Endodermal cell (in vitro differentiated cells): Measurements from ENCODE around the gene TPRA1. TPM values are rescaled to one million over a fixed set of nuclear protein-coding genes. Genes with fewer than 3 reads are reported as not detected.

Experiments used
- DNase-seq: peaks from one replicate; pipeline ENCODE4 v3.0.0-alpha.2; 2017
- H3K27ac ChIP-seq: 2 replicates; pipeline ENCODE4 v1.5.1; 2013; ENCODE audit warnings: mild to moderate bottlenecking, low read depth, low read length, moderate library complexity
- H3K27me3 ChIP-seq: 2 replicates; pipeline ENCODE4 v1.6.1; 2013; ENCODE audit warnings: mild to moderate bottlenecking, low read length, moderate library complexity; ENCODE audit not compliant: insufficient read depth, control insufficient read depth, poor library complexity, severe bottlenecking
- H3K36me3 ChIP-seq: 2 replicates; pipeline ENCODE4 v1.7.0; 2013; ENCODE audit warnings: mild to moderate bottlenecking, low read length, moderate library complexity; ENCODE audit not compliant: control insufficient read depth, insufficient read depth
- H3K4me1 ChIP-seq: one replicate; pipeline ENCODE4 v1.7.0; 2013; ENCODE audit warnings: low read length; ENCODE audit not compliant: control insufficient read depth, insufficient read depth
- H3K4me3 ChIP-seq: 2 replicates; pipeline ENCODE4 v1.5.1; 2013; ENCODE audit warnings: mild to moderate bottlenecking, low read length, moderate library complexity
- H3K9ac ChIP-seq: 2 replicates; pipeline ENCODE4 v1.6.1; 2013; ENCODE audit warnings: mild to moderate bottlenecking, low read length, moderate library complexity; ENCODE audit not compliant: poor library complexity, severe bottlenecking; ENCODE audit errors: extremely low read depth
- H3K9me3 ChIP-seq: 2 replicates; pipeline ENCODE4 v1.6.1; 2013; ENCODE audit warnings: mild to moderate bottlenecking, low read length, moderate library complexity; ENCODE audit not compliant: control insufficient read depth
- H3K27ac Mint-ChIP-seq: 2 replicates; pipeline ENCODE4 v1.8.0; 2020; ENCODE audit warnings: mixed read lengths
- H3K27me3 Mint-ChIP-seq: 2 replicates; pipeline ENCODE4 v1.8.0; 2021; ENCODE audit warnings: mild to moderate bottlenecking, mixed read lengths; ENCODE audit not compliant: insufficient read depth
- H3K36me3 Mint-ChIP-seq: 2 replicates; pipeline ENCODE4 v1.8.0; 2020; ENCODE audit warnings: low read depth, mixed read lengths
- H3K4me1 Mint-ChIP-seq: 2 replicates; pipeline ENCODE4 v1.8.0; 2020; ENCODE audit warnings: mixed read lengths
- H3K4me3 Mint-ChIP-seq: 2 replicates; pipeline ENCODE4 v1.8.0; 2020; ENCODE audit warnings: mild to moderate bottlenecking, moderate library complexity, mixed read lengths
- H3K9me3 Mint-ChIP-seq: 2 replicates; pipeline ENCODE4 v1.8.0; 2020; ENCODE audit warnings: mild to moderate bottlenecking, mixed read lengths
- WGBS, 2 experiments: methylation state at CpG; one replicate each; pipeline versions ENCODE4 v1.1.5 to v1.1.7; 2013; ENCODE audit warnings: missing lambda C conversion rate in 2 of 2, mixed read lengths in 1 of 2; ENCODE audit not compliant: insufficient coverage in 1 of 2, insufficient read length in 1 of 2; 5-methylcytosine and 5-hydroxymethylcytosine counted together
- total RNA-seq, 2 donors: library from RNA; stranded (reverse); fragmentation: NEBNext Ultra II Directional in 1 of 2; extraction: Animal tissue kit (Norgen Biotek cat#: 25700) in 1 of 2; gene quantifications; 2 replicates in 1 of 2; 3 replicates in 1 of 2; pipeline ENCODE4 v1.2.1, GENCODE V29; 2021
- TF ChIP-seq, protein P1 (sequence below): fragments of 200-600 bp; sonication (generic); conservative IDR thresholded peaks from 2 replicates; pipeline ENCODE4 v1.5.0; 2021; ENCODE audit warnings: antibody characterized with exemption, mild to moderate bottlenecking

The TPRA1 gene
- total RNA-seq, 2 donors from 2014 or later = 22.9 TPM

DNA sequence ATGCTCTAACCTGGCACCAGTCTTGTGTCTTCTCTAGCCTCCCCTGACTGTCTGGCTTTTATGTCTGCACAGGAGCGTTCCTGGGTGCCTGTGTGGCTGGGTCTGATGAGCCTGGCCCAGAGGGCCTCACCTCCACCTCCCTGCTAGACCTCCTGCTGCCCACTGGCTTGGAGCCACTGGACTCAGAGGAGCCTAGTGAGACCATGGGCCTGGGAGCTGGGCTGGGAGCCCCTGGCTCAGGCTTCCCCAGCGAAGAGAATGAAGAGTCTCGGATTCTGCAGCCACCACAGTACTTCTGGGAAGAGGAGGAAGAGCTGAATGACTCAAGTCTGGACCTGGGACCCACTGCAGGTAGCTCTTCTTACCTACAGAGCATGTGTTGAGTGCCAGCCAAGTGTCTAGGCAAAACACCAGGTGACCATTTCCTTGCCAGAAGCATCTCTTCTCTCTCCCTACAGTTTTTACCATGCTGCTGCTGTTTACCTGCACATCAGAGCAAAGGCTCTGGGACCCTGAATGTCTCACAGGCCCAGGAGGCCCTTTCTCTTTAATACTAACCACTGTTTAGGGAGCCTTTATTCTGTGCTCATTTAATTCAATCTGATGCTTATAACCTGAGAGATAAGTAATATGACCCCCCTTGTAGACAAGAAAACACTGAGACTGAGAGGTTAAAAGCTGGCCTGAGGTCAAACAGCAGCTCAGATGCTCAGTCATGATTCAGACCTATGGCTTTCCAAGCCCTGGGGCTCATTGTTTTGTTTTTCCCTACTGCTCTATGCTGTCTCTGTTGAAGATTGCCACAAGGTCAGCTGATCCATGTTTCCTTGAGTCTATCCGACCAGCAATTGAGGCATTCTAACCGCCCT lies 48.9 kb upstream of the TPRA1 start:
- peaks cover 4% of the 10 kb centered on the region for H3K36me3 ChIP-seq
- H3K4me3 Mint-ChIP-seq = no peak overlapping the region
- no peak overlapping the region for H3K27ac ChIP-seq
- H3K4me1 ChIP-seq = no peaks in the 10 kb centered on the region
- H3K9me3 Mint-ChIP-seq = no peaks in the 10 kb centered on the region
- WGBS, 2 experiments = 89 to 93% methylated on average over 5 of the region's 5 CpGs
- H3K9ac ChIP-seq = no peak overlapping the region
- H3K36me3 Mint-ChIP-seq = no peaks in the 10 kb centered on the region
- H3K27me3 Mint-ChIP-seq = no peaks in the 10 kb centered on the region
- no peak for DNase-seq
- no peaks in the 10 kb centered on the region for H3K27me3 ChIP-seq
- TF ChIP-seq, protein P1, sequence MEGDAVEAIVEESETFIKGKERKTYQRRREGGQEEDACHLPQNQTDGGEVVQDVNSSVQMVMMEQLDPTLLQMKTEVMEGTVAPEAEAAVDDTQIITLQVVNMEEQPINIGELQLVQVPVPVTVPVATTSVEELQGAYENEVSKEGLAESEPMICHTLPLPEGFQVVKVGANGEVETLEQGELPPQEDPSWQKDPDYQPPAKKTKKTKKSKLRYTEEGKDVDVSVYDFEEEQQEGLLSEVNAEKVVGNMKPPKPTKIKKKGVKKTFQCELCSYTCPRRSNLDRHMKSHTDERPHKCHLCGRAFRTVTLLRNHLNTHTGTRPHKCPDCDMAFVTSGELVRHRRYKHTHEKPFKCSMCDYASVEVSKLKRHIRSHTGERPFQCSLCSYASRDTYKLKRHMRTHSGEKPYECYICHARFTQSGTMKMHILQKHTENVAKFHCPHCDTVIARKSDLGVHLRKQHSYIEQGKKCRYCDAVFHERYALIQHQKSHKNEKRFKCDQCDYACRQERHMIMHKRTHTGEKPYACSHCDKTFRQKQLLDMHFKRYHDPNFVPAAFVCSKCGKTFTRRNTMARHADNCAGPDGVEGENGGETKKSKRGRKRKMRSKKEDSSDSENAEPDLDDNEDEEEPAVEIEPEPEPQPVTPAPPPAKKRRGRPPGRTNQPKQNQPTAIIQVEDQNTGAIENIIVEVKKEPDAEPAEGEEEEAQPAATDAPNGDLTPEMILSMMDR = no peak
- peak overlapping the region; percentile 14 for H3K27ac Mint-ChIP-seq
- no peaks in the 10 kb centered on the region for H3K9me3 ChIP-seq
- H3K4me3 ChIP-seq = no peak overlapping the region
- H3K4me1 Mint-ChIP-seq = no peaks in the 10 kb centered on the region

DNA sequence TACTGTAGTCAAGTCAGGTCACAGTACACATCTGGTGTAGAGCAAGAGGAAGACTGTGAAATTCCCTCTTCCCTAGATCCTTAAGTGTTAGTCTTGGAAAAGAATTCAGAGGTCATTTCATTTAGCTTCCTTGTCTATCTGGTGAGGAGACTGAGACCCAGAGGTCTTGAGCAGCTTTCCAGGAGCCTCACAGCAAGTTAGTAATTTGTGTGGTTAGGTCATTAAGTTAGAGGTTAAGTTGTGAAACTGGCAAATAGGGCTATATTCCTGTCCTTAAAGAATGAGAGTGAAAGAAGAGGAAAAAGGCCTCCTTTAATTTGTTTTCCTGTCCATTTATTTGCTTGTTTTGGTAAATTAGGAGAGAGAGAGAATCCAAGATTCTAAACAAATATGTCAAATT lies 47.4 kb upstream of the TPRA1 start:
- H3K27ac Mint-ChIP-seq = no peak overlapping the region

DNA sequence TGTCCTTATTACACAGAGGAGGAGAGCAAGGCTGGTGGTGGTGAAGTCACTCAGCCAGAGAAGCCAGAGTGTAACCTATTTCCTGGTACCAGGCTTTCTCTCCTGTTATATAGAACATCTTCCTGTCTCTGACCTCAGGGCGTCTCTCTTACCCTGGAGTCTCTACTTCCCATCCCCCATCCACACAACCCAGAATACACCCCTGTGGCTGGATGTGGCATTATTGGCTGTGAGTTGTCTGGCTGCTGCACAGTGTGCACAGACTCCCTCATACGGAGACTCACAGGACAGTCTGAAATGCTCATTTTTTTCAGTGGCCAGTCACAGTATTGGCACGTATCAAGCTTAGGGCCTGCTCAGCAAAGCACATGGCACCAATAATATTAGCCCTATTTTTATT lies 47.0 kb upstream of the TPRA1 start:
- Mint-ChIP-seq H3K27me3 (no peaks in the 10 kb centered on the region), H3K4me3 (no peak overlapping the region), H3K4me1 (no peaks in the 10 kb centered on the region), H3K9me3 (no peaks in the 10 kb centered on the region), H3K36me3 (no peaks in the 10 kb centered on the region), H3K27ac (no peak overlapping the region)
- Histone ChIP-seq H3K9ac (no peak overlapping the region), H3K36me3 (peaks cover 4% of the 10 kb centered on the region), H3K27ac (no peak overlapping the region), H3K27me3 (no peaks in the 10 kb centered on the region), H3K4me1 (no peaks in the 10 kb centered on the region), H3K4me3 (no peak overlapping the region), H3K9me3 (no peaks in the 10 kb centered on the region)
- WGBS, 2 experiments = 92% methylated on average over 3 of the region's 3 CpGs; no CpG with 5 or more reads in 1 of the 2 experiments
- DNase-seq = no peak
- TF ChIP-seq, protein P1 = no peak

More for the DNA sequence above, 47.4 kb upstream of the TPRA1 start:
- Histone ChIP-seq H3K27ac (no peak overlapping the region), H3K4me3 (no peak overlapping the region), H3K27me3 (no peaks in the 10 kb centered on the region), H3K36me3 (peaks cover 4% of the 10 kb centered on the region), H3K9ac (no peak overlapping the region), H3K4me1 (no peaks in the 10 kb centered on the region), H3K9me3 (no peaks in the 10 kb centered on the region)
- Mint-ChIP-seq H3K27me3 (no peaks in the 10 kb centered on the region), H3K9me3 (no peaks in the 10 kb centered on the region), H3K36me3 (no peaks in the 10 kb centered on the region), H3K4me3 (no peak overlapping the region), H3K4me1 (no peaks in the 10 kb centered on the region)
- DNase-seq = no peak
- TF ChIP-seq, protein P1 = no peak
